GM12878 (cell line): ENCODE measurements around the gene HSPBAP1.

Source experiments
- CEBPB ChIP-seq, 2 experiments: fragments of 150-350 bp in 1 of 2; IDR thresholded peaks; 2 replicates each; pipeline ENCODE4 v1.6.1; 2012 to 2014; ENCODE audit warnings: low read depth in 2 of 2, low read length in 2 of 2, borderline replicate concordance in 1 of 2, inconsistent platforms in 1 of 2
- CHD4 ChIP-seq: fragments of 200-600 bp; sonication (generic); IDR thresholded peaks from 2 replicates; pipeline ENCODE4 v1.6.1; 2016; ENCODE audit warnings: mild to moderate bottlenecking
- CTCF ChIP-seq, 3 experiments: IDR thresholded peaks in 2 of 3; conservative IDR thresholded peaks in 1 of 3; 2 replicates each; pipeline ENCODE4 v1.5.1; 2011; ENCODE audit warnings: low read depth in 3 of 3, low read length in 3 of 3, mild to moderate bottlenecking in 3 of 3, control low read depth in 2 of 3, moderate library complexity in 2 of 3, inconsistent platforms in 1 of 3, mixed read lengths in 1 of 3; ENCODE audit not compliant: control insufficient read depth in 2 of 3, insufficient read depth in 1 of 3; ENCODE audit errors: extremely low read depth in 1 of 3
- EZH2 ChIP-seq: IDR thresholded peaks from 2 replicates; pipeline ENCODE4 v1.6.1; 2012; ENCODE audit warnings: low read depth, mild to moderate bottlenecking, control low read depth, inconsistent platforms, low read length, borderline replicate concordance; ENCODE audit not compliant: control insufficient read depth
- IRF3 ChIP-seq: fragments of 450-650 bp; IDR thresholded peaks from 2 replicates; pipeline ENCODE4 v1.6.1; 2014; ENCODE audit warnings: mild to moderate bottlenecking
- MEF2B ChIP-seq: fragments of 450-650 bp; IDR thresholded peaks from 2 replicates; pipeline ENCODE4 v1.6.1; 2018; ENCODE audit warnings: mild to moderate bottlenecking, moderate library complexity; ENCODE audit not compliant: partially characterized antibody, poor library complexity, severe bottlenecking
- MYC ChIP-seq: IDR thresholded peaks from 2 replicates; pipeline ENCODE4 v1.6.1; 2011; ENCODE audit warnings: mild to moderate bottlenecking, low read length, moderate library complexity, inconsistent platforms; ENCODE audit not compliant: insufficient read depth, insufficient replicate concordance, insufficient read length, severe bottlenecking
- PAX8 ChIP-seq: fragments of 450-650 bp; IDR thresholded peaks from 2 replicates; pipeline ENCODE4 v1.6.1; 2017; ENCODE audit warnings: mild to moderate bottlenecking, moderate library complexity
- POLR2AphosphoS5 ChIP-seq: IDR thresholded peaks from 2 replicates; pipeline ENCODE4 v1.6.1; 2011; ENCODE audit warnings: mild to moderate bottlenecking, low read length, inconsistent platforms
- RAD21 ChIP-seq: IDR thresholded peaks from 2 replicates; pipeline ENCODE4 v1.6.1; 2011; ENCODE audit warnings: mild to moderate bottlenecking, low read depth, low read length, moderate library complexity; ENCODE audit not compliant: insufficient read depth
- YY1 ChIP-seq: IDR thresholded peaks from 2 replicates; pipeline ENCODE4 v1.6.1; 2011; ENCODE audit warnings: low read depth, mild to moderate bottlenecking, low read length
- ZBED1 ChIP-seq: IDR thresholded peaks from 2 replicates; pipeline ENCODE4 v1.6.1; 2016; ENCODE audit warnings: borderline replicate concordance

GRCh38 chr3:122745369-122746021 lies 48.1 kb downstream of the HSPBAP1 start:
- TF ChIP-seq POLR2AphosphoS5 = no peak
- TF ChIP-seq PAX8 = no peak
- no peak for TF ChIP-seq MYC
- TF ChIP-seq MEF2B = no peak
- no peak for TF ChIP-seq RAD21
- no peak for TF ChIP-seq ZBED1
- TF ChIP-seq IRF3 = no peak
- TF ChIP-seq YY1 = no peak
- no peak for TF ChIP-seq EZH2
- no peak for TF ChIP-seq CTCF (IDR thresholded peaks at IDR 0.05 in 2 of 3, conservative IDR thresholded peaks at IDR 0.05 in 1 of 3; ENCODE audit: control insufficient read depth in 2 of 3, extremely low read depth in 1 of 3, insufficient read depth in 1 of 3, low read depth in 3 of 3, low read length in 3 of 3)
- TF ChIP-seq CEBPB (IDR thresholded peaks at IDR 0.05; ENCODE audit: borderline replicate concordance in 1 of 2, low read depth in 2 of 2, low read length in 2 of 2) = no peak
- no peak for TF ChIP-seq CHD4
